ENCODE results near the gene PHLDB2. TPM values are rescaled to one million over a fixed set of nuclear protein-coding genes. Genes with fewer than 3 reads are reported as not detected.
"Not testable (repeated sequence)": the region's sequence is repeated elsewhere in the genome, so short reads cannot be mapped to it uniquely, and the experiment has no call there.

PHLDB2 gene
- total RNA-seq = 34.2 TPM

GRCh38 chr3:111859061-111859973 lies at the start of gene PHLDB2:
TSS of gene PHLDB2 (plus strand) at chr3:111859265. CDS start at chr3:111884078, 24,813 bp downstream.
- DNase-seq (ENCODE audit: low spot score) (peak; percentile 59), ATAC-seq (peak; percentile 63)

- ATAC-seq = no peak
Measured at GRCh38 chr3:111810909-111811308, 48.2 kb upstream of the PHLDB2 start.

GRCh38 chr3:111811811-111812210 lies 47.3 kb upstream of the PHLDB2 start:
- ATAC-seq = no peak

More at GRCh38 chr3:111810909-111811308, 48.2 kb upstream of the PHLDB2 start:
- DNase-seq (ENCODE audit: low spot score) = no peak

GRCh38 chr3:111812701-111813100 lies 46.4 kb upstream of the PHLDB2 start:
- no peak for DNase-seq (ENCODE audit: low spot score)
- no peak for ATAC-seq

More at GRCh38 chr3:111811811-111812210, 47.3 kb upstream of the PHLDB2 start:
- no peak for DNase-seq (ENCODE audit: low spot score)

- ATAC-seq (no peak), DNase-seq (ENCODE audit: low spot score) (no peak)
Measured at GRCh38 chr3:111813441-111813840, 45.6 kb upstream of the PHLDB2 start.

- ATAC-seq (no peak), DNase-seq (ENCODE audit: low spot score) (no peak)
Measured at GRCh38 chr3:111813979-111814378, 45.1 kb upstream of the PHLDB2 start.

GRCh38 chr3:111816771-111817170 lies 42.3 kb upstream of the PHLDB2 start:
- not testable (repeated sequence) for ATAC-seq; DNase-seq (ENCODE audit: low spot score)

- no peak for ATAC-seq
- no peak for DNase-seq (ENCODE audit: low spot score)
Measured at GRCh38 chr3:111819927-111820326, 39.1 kb upstream of the PHLDB2 start.

- no peak for DNase-seq (ENCODE audit: low spot score)
- no peak for ATAC-seq
Measured at GRCh38 chr3:111820651-111821050, 38.4 kb upstream of the PHLDB2 start.

- DNase-seq (ENCODE audit: low spot score) = no peak
- no peak for ATAC-seq
Measured at GRCh38 chr3:111821891-111822290, 37.2 kb upstream of the PHLDB2 start.

GRCh38 chr3:111822804-111823203 lies 36.3 kb upstream of the PHLDB2 start:
- no peak for ATAC-seq
- no peak for DNase-seq (ENCODE audit: low spot score)

GRCh38 chr3:111823341-111823855 lies 35.7 kb upstream of the PHLDB2 start:
- no peak for ATAC-seq
- DNase-seq (ENCODE audit: low spot score) = no peak

- DNase-seq (ENCODE audit: low spot score) (no peak), ATAC-seq (peak; percentile 30)
Measured at GRCh38 chr3:111824351-111824750, 34.7 kb upstream of the PHLDB2 start.

GRCh38 chr3:111827871-111828270 lies 31.2 kb upstream of the PHLDB2 start:
- no peak for DNase-seq (ENCODE audit: low spot score)

GRCh38 chr3:111828530-111828929 lies 30.5 kb upstream of the PHLDB2 start:
- ATAC-seq (no peak), DNase-seq (ENCODE audit: low spot score) (no peak)

More at GRCh38 chr3:111827871-111828270, 31.2 kb upstream of the PHLDB2 start:
- peak; percentile 46 for ATAC-seq

GRCh38 chr3:111829023-111829422 lies 30.0 kb upstream of the PHLDB2 start:
- ATAC-seq = no peak
- DNase-seq (ENCODE audit: low spot score) = no peak

- peak; percentile 82 for ATAC-seq
Measured at GRCh38 chr3:111831840-111832239, 27.2 kb upstream of the PHLDB2 start.

GRCh38 chr3:111837112-111837511 lies 22.0 kb upstream of the PHLDB2 start:
- DNase-seq (ENCODE audit: low spot score) (no peak), ATAC-seq (peak; percentile 28)

More at GRCh38 chr3:111831840-111832239, 27.2 kb upstream of the PHLDB2 start:
- no peak for DNase-seq (ENCODE audit: low spot score)

GRCh38 chr3:111838133-111838532 lies 20.9 kb upstream of the PHLDB2 start:
- DNase-seq (ENCODE audit: low spot score) = no peak
- peak; percentile 69 for ATAC-seq

GRCh38 chr3:111846039-111846438 lies 13.0 kb upstream of the PHLDB2 start:
- no peak for ATAC-seq
- DNase-seq (ENCODE audit: low spot score) = no peak

- no peak for ATAC-seq
- DNase-seq (ENCODE audit: low spot score) = no peak
Measured at GRCh38 chr3:111846717-111847116, 12.3 kb upstream of the PHLDB2 start.

- DNase-seq (ENCODE audit: low spot score) = no peak
- ATAC-seq = no peak
Measured at GRCh38 chr3:111848283-111848682, 10.8 kb upstream of the PHLDB2 start.
